Endothelial cell (in vitro differentiated cells): ENCODE results near the gene FARP1. TPM values are rescaled to one million over a fixed set of nuclear protein-coding genes. Genes with fewer than 3 reads are reported as not detected.
A peak's percentile ranks its signal among the peaks of the same experiment; 100 is the strongest.

Source experiments
- DNase-seq: peaks from one replicate; pipeline ENCODE4 v3.0.0; 2021; ENCODE audit warnings: low spot score
- H3K27ac Mint-ChIP-seq: one replicate; pipeline ENCODE4 v1.8.0; 2021; ENCODE audit warnings: mixed read lengths, inconsistent platforms; ENCODE audit not compliant: unreplicated experiment
- H3K27me3 Mint-ChIP-seq: one replicate; pipeline ENCODE4 v1.8.0; 2021; ENCODE audit warnings: mild to moderate bottlenecking, moderate library complexity, mixed read lengths, inconsistent platforms; ENCODE audit not compliant: unreplicated experiment
- H3K36me3 Mint-ChIP-seq: one replicate; pipeline ENCODE4 v1.8.0; 2021; ENCODE audit warnings: mild to moderate bottlenecking, low read depth, mixed read lengths, inconsistent platforms; ENCODE audit not compliant: unreplicated experiment
- H3K4me1 Mint-ChIP-seq: one replicate; pipeline ENCODE4 v1.8.0; 2021; ENCODE audit warnings: mild to moderate bottlenecking, mixed read lengths, inconsistent platforms; ENCODE audit not compliant: unreplicated experiment
- H3K4me3 Mint-ChIP-seq: one replicate; pipeline ENCODE4 v1.8.0; 2021; ENCODE audit warnings: mild to moderate bottlenecking, mixed read lengths, inconsistent platforms; ENCODE audit not compliant: unreplicated experiment
- H3K9me3 Mint-ChIP-seq: one replicate; pipeline ENCODE4 v1.8.0; 2021; ENCODE audit warnings: mixed read lengths, inconsistent platforms; ENCODE audit not compliant: unreplicated experiment
- long read RNA-seq: library from polyadenylated mRNA; unstranded; transcript quantifications from one replicate; pipeline ENCODE4 v2.0.0, GENCODE V29; 2020; ENCODE audit not compliant: unreplicated experiment
- total RNA-seq: library from RNA; stranded (reverse); fragmentation: NEBNext Ultra II Directional; extraction: Animal tissue kit (Norgen Biotek cat#: 25700); gene quantifications from one replicate; pipeline ENCODE4 v1.2.1, GENCODE V29; 2021; ENCODE audit not compliant: unreplicated experiment
- TF ChIP-seq, protein P1 (sequence below): fragments of 200-600 bp; sonication (generic); IDR thresholded peaks from one replicate; pipeline ENCODE4 v1.5.0; 2021; ENCODE audit warnings: antibody characterized with exemption; ENCODE audit not compliant: unreplicated experiment

Gene FARP1, protein sequence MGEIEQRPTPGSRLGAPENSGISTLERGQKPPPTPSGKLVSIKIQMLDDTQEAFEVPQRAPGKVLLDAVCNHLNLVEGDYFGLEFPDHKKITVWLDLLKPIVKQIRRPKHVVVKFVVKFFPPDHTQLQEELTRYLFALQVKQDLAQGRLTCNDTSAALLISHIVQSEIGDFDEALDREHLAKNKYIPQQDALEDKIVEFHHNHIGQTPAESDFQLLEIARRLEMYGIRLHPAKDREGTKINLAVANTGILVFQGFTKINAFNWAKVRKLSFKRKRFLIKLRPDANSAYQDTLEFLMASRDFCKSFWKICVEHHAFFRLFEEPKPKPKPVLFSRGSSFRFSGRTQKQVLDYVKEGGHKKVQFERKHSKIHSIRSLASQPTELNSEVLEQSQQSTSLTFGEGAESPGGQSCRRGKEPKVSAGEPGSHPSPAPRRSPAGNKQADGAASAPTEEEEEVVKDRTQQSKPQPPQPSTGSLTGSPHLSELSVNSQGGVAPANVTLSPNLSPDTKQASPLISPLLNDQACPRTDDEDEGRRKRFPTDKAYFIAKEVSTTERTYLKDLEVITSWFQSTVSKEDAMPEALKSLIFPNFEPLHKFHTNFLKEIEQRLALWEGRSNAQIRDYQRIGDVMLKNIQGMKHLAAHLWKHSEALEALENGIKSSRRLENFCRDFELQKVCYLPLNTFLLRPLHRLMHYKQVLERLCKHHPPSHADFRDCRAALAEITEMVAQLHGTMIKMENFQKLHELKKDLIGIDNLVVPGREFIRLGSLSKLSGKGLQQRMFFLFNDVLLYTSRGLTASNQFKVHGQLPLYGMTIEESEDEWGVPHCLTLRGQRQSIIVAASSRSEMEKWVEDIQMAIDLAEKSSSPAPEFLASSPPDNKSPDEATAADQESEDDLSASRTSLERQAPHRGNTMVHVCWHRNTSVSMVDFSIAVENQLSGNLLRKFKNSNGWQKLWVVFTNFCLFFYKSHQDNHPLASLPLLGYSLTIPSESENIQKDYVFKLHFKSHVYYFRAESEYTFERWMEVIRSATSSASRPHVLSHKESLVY
- total RNA-seq: 167 TPM
- long read RNA-seq, full-length matches to known transcripts: 4 of 18 reads
- long read RNA-seq, partial matches to known transcripts: 11 of 18 reads
- long read RNA-seq, other reads (novel, unspliced or antisense): 3 of 18 reads

DNA sequence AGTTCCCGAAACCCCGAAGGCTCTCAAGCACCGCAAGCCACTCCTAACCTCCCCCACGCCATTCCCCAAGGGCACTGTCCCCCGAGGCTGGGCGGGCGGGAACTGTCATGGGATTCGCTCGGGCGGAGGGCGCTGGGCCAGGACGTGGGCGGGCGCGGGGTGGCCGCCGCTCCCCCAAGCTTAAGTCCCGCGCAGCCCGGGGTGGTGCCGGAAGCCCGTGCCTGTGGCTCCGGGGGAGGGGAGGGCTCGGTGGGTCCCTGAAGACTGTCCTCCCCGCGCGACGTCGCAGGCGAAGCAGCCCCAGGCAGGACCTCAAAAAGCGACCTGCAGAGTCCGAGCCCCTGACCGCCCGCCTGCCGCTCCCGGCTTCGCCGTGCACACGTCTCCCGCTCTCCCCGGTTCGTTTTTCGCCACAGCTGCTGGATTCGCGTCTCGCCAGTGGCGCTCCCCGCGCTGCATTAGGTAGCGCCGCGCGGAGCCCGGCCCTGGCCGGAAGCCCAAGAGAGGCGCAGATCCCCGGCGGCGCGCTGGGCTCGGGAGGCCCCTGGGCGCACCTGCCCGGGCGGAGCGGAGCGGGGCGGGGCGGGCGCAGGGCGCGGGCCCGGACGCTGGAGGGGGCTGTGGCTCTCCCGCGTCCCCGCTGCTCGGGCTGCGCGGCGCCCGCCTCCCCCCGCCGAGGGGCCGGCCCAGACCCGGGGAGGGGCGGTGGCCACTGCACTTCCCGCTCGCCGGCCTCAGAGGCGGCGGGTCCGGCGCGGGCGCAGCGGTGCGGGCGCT lies at the start of gene FARP1:
TSS of gene FARP1 (plus strand) at position 715 of the 777 bp plus-strand sequence. CDS start 70,149 bp downstream, outside the sequence.
- peak; percentile 82 for DNase-seq
- Mint-ChIP-seq H3K9me3 (no peaks in the 10 kb centered on the region), H3K4me3 (peak within 1 kb of the TSS; percentile 98), H3K27ac (peak within 1 kb of the TSS; percentile 78), H3K27me3 (peaks cover 17% of the 10 kb centered on the region), H3K4me1 (peaks cover 24% of the 10 kb centered on the region), H3K36me3 (no peaks in the 10 kb centered on the region)
- TF ChIP-seq, protein P1, sequence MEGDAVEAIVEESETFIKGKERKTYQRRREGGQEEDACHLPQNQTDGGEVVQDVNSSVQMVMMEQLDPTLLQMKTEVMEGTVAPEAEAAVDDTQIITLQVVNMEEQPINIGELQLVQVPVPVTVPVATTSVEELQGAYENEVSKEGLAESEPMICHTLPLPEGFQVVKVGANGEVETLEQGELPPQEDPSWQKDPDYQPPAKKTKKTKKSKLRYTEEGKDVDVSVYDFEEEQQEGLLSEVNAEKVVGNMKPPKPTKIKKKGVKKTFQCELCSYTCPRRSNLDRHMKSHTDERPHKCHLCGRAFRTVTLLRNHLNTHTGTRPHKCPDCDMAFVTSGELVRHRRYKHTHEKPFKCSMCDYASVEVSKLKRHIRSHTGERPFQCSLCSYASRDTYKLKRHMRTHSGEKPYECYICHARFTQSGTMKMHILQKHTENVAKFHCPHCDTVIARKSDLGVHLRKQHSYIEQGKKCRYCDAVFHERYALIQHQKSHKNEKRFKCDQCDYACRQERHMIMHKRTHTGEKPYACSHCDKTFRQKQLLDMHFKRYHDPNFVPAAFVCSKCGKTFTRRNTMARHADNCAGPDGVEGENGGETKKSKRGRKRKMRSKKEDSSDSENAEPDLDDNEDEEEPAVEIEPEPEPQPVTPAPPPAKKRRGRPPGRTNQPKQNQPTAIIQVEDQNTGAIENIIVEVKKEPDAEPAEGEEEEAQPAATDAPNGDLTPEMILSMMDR: no peak

DNA sequence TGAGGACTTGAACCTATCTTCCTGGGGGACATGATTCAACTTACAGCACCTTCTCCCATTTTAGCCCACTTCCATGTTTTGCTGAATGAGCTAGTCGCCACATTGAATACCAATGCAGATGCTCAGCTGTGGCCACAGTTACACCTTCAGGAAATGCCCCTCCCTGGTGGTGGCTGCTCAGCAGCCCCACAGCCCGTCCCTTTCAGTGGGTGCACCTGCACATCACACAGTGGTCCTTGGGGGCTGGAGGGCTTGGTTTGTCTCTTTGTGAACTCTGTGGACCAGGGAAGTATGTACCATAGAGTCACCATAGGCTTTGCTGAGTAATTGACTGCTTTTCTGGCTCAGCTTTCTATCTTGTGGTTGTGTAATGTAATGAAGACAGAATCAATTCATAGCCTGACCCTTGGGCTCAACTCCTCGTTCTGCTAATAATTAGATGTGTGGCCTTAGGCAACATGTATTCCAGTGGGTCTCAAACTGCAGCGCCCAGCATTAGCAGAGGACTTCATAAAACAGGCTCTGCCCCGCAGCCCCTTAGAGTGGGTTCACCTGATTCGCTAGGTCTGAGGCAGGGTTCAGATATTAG lies 48.1 kb upstream of the FARP1 start:
- TF ChIP-seq, protein P1: no peak
- H3K9me3 Mint-ChIP-seq: no peaks in the 10 kb centered on the region
- H3K27me3 Mint-ChIP-seq: peaks cover 2% of the 10 kb centered on the region
- H3K27ac Mint-ChIP-seq: no peak overlapping the region
- H3K4me1 Mint-ChIP-seq: no peaks in the 10 kb centered on the region
- H3K36me3 Mint-ChIP-seq: peaks cover 8% of the 10 kb centered on the region
- no peak for DNase-seq
- H3K4me3 Mint-ChIP-seq: no peak overlapping the region

DNA sequence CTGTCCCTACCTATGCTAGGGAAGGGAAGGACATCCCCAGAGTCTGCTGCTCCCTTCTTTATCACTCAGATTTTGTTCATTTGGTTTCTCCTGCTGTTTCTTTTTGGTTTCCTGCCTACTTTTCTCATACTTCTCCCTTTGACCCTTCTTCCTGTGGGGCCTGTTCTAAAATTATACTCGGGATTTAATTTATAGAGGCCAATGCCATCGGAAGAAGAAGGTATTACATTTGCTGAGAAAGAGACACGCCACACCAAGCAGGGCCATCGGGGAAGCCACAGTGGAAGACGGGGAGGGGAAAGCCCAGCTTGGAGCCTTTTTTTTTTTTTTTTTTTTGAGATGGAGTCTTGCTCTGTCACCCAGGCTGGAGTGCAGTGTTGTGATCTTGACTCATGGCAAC lies 46.8 kb upstream of the FARP1 start:
- no peak for DNase-seq
- Mint-ChIP-seq H3K36me3 (peaks cover 10% of the 10 kb centered on the region), H3K9me3 (no peaks in the 10 kb centered on the region), H3K27me3 (peaks cover 2% of the 10 kb centered on the region), H3K27ac (no peak overlapping the region), H3K4me1 (no peaks in the 10 kb centered on the region), H3K4me3 (no peak overlapping the region)
- TF ChIP-seq, protein P1: no peak

DNA sequence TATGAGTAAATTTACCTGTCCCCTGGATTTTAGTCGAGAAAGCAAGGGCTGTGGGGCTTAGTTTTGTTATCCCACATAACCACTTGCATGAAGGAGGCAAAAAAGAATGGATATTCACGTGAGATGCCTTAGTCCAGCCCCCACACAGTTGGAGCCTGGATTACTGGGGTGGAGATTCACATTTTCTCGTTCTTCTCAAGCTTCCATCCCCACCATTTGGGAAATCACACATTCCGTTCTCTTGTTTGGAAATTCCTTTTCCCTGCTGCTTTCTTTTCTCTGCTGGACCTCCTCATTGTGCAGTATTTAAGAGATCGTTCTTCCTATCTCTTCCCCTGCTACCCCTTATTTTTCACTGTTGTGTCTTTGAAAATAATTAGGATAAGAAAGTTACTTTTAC lies 45.1 kb upstream of the FARP1 start:
- DNase-seq: no peak
- TF ChIP-seq, protein P1: no peak
- Mint-ChIP-seq H3K36me3 (peaks cover 9% of the 10 kb centered on the region), H3K4me1 (no peaks in the 10 kb centered on the region), H3K9me3 (no peaks in the 10 kb centered on the region), H3K4me3 (no peak overlapping the region), H3K27ac (no peak overlapping the region), H3K27me3 (peaks cover 2% of the 10 kb centered on the region)
